ENCODE results near the gene RABAC1.
"Not testable (repeated sequence)": the region's sequence is repeated elsewhere in the genome, so short reads cannot be mapped to it uniquely, and the experiment has no call there.

Gene RABAC1

GRCh38 chr19:41941410-41942202 is 17.5 kb downstream of the RABAC1 start:
- no peak overlapping the region for H3K27ac ChIP-seq

GRCh38 chr19:41940731-41941409 is 18.3 kb downstream of the RABAC1 start:
- H3K27ac ChIP-seq, result no peak overlapping the region
- no peak for TF ChIP-seq ZFX (IDR thresholded peaks at IDR 0.05)
- TF ChIP-seq CTCF (conservative IDR thresholded peaks at IDR 0.05), result no peak

More at GRCh38 chr19:41941410-41942202, 17.5 kb downstream of the RABAC1 start:
- TF ChIP-seq ZFX (IDR thresholded peaks at IDR 0.05) (no peak), CTCF (conservative IDR thresholded peaks at IDR 0.05) (no peak)

- TF ChIP-seq CTCF (conservative IDR thresholded peaks at IDR 0.05) (no peak), ZFX (IDR thresholded peaks at IDR 0.05) (no peak)
- no peak overlapping the region for H3K27ac ChIP-seq
Measured at GRCh38 chr19:41939861-41940730, 19.0 kb downstream of the RABAC1 start.

- H3K27ac ChIP-seq, result not testable (repeated sequence)
Measured at GRCh38 chr19:41939209-41939608, 19.9 kb downstream of the RABAC1 start.

GRCh38 chr19:41937525-41938468 is 21.3 kb downstream of the RABAC1 start:
- H3K27ac ChIP-seq, result no peak overlapping the region
- TF ChIP-seq ZFX (IDR thresholded peaks at IDR 0.05), result no peak
- TF ChIP-seq CTCF (conservative IDR thresholded peaks at IDR 0.05), result no peak

- no peak overlapping the region for H3K27ac ChIP-seq
- TF ChIP-seq ZFX (IDR thresholded peaks at IDR 0.05), result no peak
- TF ChIP-seq CTCF (conservative IDR thresholded peaks at IDR 0.05), result no peak
Measured at GRCh38 chr19:41936961-41937360, 22.2 kb downstream of the RABAC1 start.

- TF ChIP-seq CTCF (conservative IDR thresholded peaks at IDR 0.05), result no peak
- no peak for TF ChIP-seq ZFX (IDR thresholded peaks at IDR 0.05)
- no peak overlapping the region for H3K27ac ChIP-seq
Measured at GRCh38 chr19:41936416-41936850, 22.7 kb downstream of the RABAC1 start.
